ENCODE data around the gene NEB.

The NEB gene

GRCh38 chr2:151761193-151761592 is 26.9 kb upstream of the NEB start:
- no peak for TF ChIP-seq CTCF (IDR thresholded peaks at IDR 0.05; ENCODE audit: low read depth, low read length)
- in situ Hi-C loops (cut with HindIII; ENCODE audit: low sequenced_read_pairs) = no loop called here
- DNase-seq (ENCODE audit: low read depth, low spot score) = no peak
- H3K4me3 ChIP-seq (ENCODE audit: low read depth, low read length) = no peak overlapping the region

- peak; percentile 18 for DNase-seq (ENCODE audit: low read depth, low spot score)
- in situ Hi-C loops (cut with HindIII; ENCODE audit: low sequenced_read_pairs) = no loop called here
- no peak overlapping the region for H3K4me3 ChIP-seq (ENCODE audit: low read depth, low read length)
- TF ChIP-seq CTCF (IDR thresholded peaks at IDR 0.05; ENCODE audit: low read depth, low read length) = no peak
Observed at GRCh38 chr2:151760139-151760650, 25.9 kb upstream of the NEB start.

- no peak overlapping the region for H3K4me3 ChIP-seq (ENCODE audit: low read depth, low read length)
- in situ Hi-C loops (cut with HindIII; ENCODE audit: low sequenced_read_pairs) = no loop called here
- TF ChIP-seq CTCF (IDR thresholded peaks at IDR 0.05; ENCODE audit: low read depth, low read length) = no peak
- DNase-seq (ENCODE audit: low read depth, low spot score) = no peak
Observed at GRCh38 chr2:151758744-151759143, 24.5 kb upstream of the NEB start.

- no peak for TF ChIP-seq CTCF (IDR thresholded peaks at IDR 0.05; ENCODE audit: low read depth, low read length)
- in situ Hi-C loops (cut with HindIII; ENCODE audit: low sequenced_read_pairs) = no loop called here
- no peak overlapping the region for H3K4me3 ChIP-seq (ENCODE audit: low read depth, low read length)
- no peak for DNase-seq (ENCODE audit: low read depth, low spot score)
Observed at GRCh38 chr2:151757861-151758260, 23.6 kb upstream of the NEB start.

- DNase-seq (ENCODE audit: low read depth, low spot score) = no peak
- no peak overlapping the region for H3K4me3 ChIP-seq (ENCODE audit: low read depth, low read length)
- TF ChIP-seq CTCF (IDR thresholded peaks at IDR 0.05; ENCODE audit: low read depth, low read length) = no peak
- in situ Hi-C loops (cut with HindIII; ENCODE audit: low sequenced_read_pairs) = no loop called here
Observed at GRCh38 chr2:151756820-151757219, 22.5 kb upstream of the NEB start.

- no peak for TF ChIP-seq CTCF (IDR thresholded peaks at IDR 0.05; ENCODE audit: low read depth, low read length)
- in situ Hi-C loops (cut with HindIII; ENCODE audit: low sequenced_read_pairs) = no loop called here
- no peak overlapping the region for H3K4me3 ChIP-seq (ENCODE audit: low read depth, low read length)
- no peak for DNase-seq (ENCODE audit: low read depth, low spot score)
Observed at GRCh38 chr2:151754253-151754897, 20.1 kb upstream of the NEB start.
